ENCODE results near the gene PFKP. TPM values are rescaled to one million over a fixed set of nuclear protein-coding genes. Genes with fewer than 3 reads are reported as not detected.
A peak's percentile ranks its signal among the peaks of the same experiment; 100 is the strongest.

The PFKP gene
- total RNA-seq, 3 donors from 2014 or later = 76.1 to 117 (median 100) TPM

DNA sequence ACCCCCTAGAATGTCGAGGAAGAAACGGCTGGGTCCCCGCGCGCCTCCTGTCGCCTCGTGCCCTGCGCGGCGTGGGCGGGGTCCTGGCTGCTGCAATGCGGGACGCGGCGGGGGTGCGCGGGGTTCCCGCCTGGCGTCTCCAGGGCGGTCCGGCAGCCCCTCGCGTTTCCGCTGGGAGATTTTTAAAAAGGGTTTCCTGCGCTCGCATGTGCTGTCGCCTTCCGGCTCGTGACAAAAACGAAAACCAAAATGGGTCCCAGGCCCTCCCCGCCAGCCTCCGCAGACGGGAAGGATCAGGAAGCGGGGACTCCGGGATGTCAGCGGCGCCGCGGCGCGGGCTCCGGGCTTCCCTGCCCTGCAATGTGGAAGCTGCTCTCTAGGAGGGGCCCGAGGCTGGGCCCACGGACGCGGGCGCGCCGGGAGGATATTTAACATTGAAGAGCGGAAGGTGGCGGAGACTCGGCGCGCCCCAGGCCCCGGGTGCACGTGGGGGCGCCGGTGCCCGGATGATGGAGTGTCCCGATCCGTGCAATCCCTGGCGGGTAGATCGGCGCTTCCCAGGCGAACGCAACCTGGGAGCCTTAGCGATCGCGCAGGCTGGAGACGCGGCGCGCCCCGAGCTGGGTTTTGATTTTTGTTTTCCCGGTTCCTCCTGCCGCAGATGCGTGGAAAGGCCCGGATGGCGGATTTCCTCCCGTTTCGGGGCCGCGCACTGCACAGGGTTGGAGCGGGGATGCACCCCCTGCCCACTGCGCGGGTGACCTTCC, 1.0 kb downstream of the PFKP start:
- Histone ChIP-seq H3K9me3 (no peaks in the 10 kb centered on the region), H3K4me1 (ENCODE audit: low read depth) (no peaks in the 10 kb centered on the region), H3K36me3 (ENCODE audit: low read depth) (no peaks in the 10 kb centered on the region), H3K4me3 (peak overlapping the region; percentile 41)
- DNase-seq (peak; percentile 63 to 81 (median 80)), ATAC-seq (peak; percentile 58)
- TF ChIP-seq, protein P1, sequence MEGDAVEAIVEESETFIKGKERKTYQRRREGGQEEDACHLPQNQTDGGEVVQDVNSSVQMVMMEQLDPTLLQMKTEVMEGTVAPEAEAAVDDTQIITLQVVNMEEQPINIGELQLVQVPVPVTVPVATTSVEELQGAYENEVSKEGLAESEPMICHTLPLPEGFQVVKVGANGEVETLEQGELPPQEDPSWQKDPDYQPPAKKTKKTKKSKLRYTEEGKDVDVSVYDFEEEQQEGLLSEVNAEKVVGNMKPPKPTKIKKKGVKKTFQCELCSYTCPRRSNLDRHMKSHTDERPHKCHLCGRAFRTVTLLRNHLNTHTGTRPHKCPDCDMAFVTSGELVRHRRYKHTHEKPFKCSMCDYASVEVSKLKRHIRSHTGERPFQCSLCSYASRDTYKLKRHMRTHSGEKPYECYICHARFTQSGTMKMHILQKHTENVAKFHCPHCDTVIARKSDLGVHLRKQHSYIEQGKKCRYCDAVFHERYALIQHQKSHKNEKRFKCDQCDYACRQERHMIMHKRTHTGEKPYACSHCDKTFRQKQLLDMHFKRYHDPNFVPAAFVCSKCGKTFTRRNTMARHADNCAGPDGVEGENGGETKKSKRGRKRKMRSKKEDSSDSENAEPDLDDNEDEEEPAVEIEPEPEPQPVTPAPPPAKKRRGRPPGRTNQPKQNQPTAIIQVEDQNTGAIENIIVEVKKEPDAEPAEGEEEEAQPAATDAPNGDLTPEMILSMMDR (IDR thresholded peaks at IDR 0.05) = no peak
- intact Hi-C loops (cut with DNase I, micrococcal nuclease) = no loop called here

DNA sequence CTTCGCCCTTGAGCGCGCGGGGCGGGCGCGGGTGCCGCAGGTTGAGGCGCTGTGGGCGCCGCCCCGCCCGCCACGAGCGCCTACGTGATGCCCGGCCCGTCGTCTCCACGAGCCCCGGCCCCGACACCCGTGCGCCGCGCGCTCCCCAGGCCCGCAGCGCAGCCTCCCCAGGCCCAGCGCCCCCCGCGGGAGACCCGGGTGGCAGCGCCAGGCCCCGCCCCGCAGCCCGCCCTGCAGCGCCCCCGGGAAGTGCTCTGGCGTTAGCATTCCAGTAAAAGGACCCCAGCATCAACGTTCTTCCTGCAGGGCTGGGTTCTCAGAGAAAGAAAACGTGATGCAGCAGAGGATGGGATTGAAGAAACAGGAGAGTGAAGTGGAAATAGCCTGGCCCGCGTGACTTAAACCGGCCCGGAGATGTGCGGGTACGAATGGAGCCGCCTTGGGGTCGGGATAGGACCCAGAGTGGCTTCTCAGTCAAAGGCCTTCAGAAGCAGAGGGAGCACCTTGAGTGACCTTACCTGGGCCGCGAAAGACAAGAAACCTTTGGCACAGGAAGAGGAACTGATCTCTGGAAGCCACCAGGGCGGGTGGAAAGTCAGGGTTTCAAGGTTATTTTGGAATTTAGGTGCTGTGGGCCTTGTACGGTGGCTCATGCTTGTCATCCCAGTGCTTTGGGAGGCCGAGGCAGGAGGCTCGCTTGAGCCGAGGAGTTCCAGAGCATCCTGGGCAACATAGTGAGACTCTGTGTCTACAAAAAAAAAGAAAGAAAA, 1.8 kb downstream of the PFKP start:
- ATAC-seq (peak; percentile 53), DNase-seq (peak in 1 of 3 donors; percentile 69)
- TF ChIP-seq, protein P1 (IDR thresholded peaks at IDR 0.05) = no peak
- Histone ChIP-seq H3K4me1 (ENCODE audit: low read depth) (no peaks in the 10 kb centered on the region), H3K36me3 (ENCODE audit: low read depth) (no peaks in the 10 kb centered on the region), H3K4me3 (peak overlapping the region; percentile 41), H3K9me3 (no peaks in the 10 kb centered on the region)
- intact Hi-C loops (cut with DNase I, micrococcal nuclease) = no loop called here

GRCh38 chr10:3069876-3070275, 2.5 kb downstream of the PFKP start:
- TF ChIP-seq, protein P1 (IDR thresholded peaks at IDR 0.05) = no peak
- no peak overlapping the region for H3K4me3 ChIP-seq
- H3K9me3 ChIP-seq = no peaks in the 10 kb centered on the region
- no peaks in the 10 kb centered on the region for H3K36me3 ChIP-seq (ENCODE audit: low read depth)
- ATAC-seq (no peak), DNase-seq (no peak)
- intact Hi-C loops (cut with DNase I, micrococcal nuclease) = no loop called here
- H3K4me1 ChIP-seq (ENCODE audit: low read depth) = no peaks in the 10 kb centered on the region

DNA sequence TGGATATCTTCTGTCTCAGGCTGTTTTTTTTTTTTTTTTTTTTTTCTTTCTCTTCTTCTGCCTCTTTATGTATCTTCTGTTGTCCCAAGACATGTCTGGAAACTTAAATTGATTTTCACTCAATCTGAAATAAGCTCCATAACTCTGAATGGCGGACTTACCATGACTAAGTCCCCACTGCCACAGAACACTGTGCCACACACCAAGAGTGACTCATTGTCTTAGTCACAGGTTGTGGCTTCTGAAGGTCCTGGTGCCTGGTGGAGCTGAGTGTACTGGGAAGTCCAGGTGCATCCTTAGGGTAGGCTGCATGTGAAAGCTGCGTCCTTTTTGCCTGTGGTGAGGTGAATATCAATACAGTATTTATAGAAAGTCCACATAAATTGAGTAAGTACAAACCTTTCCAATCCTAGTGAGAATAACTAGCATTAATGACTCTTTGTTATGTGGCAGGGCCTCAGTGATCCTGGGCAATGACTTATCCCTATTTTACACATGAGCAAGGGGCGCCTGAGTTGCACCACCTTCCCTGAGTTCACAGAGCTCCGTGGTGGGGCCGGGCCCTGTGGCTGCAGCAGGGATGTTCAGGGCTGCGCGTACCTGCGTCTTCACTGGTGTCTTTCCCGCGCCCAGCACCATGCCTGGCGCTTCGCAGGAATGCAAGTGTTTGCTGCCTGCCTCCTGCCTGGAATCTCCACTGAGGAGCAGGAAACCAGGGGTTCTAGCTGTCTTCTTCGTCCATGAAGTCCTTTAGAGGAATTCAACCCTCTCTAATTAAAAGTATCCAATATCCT, 4.3 kb downstream of the PFKP start:
- ATAC-seq (peak; percentile 31), DNase-seq (no peak)
- intact Hi-C loops (cut with DNase I, micrococcal nuclease) = no loop called here
- TF ChIP-seq, protein P1 (IDR thresholded peaks at IDR 0.05) = no peak
- Histone ChIP-seq H3K4me3 (no peak overlapping the region), H3K36me3 (ENCODE audit: low read depth) (no peaks in the 10 kb centered on the region), H3K9me3 (no peaks in the 10 kb centered on the region), H3K4me1 (ENCODE audit: low read depth) (no peaks in the 10 kb centered on the region)

DNA sequence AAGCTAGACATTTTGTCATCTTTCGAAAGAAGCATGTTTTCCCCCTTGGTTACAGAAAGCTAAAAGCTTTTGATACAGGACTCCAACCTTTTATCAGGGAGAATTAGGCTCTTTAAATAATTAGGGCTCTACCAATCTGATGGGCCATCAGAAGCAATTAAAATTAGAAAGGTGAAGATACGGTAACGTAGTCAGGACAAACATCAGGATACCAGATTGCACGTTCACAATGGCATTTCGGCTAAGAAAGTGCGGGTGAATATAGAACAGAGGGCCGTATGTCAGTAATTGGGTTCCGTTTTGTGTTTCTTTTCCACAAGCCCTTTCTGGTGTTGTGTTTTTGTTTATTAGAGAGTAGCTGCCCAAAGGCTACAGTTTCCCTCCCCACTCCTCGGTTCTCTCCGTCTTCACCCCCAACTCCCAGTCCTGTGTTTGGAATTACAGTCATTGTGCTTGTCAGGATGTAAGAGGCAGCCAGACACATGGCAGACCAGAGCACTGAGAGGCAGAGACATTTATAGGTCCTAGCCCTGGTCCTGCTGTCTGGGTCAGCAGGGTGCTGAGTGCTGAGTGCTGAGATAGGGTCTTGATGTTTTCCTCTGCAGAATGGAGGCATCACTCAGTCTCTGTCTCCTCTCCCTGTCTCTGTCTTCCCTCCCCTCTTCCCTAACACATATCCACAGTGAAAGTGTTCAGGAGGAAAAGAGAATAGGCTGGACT, 5.5 kb downstream of the PFKP start:
- DNase-seq = no peak
- H3K4me1 ChIP-seq (ENCODE audit: low read depth) = peaks cover under 1% of the 10 kb centered on the region
- TF ChIP-seq, protein P1 (IDR thresholded peaks at IDR 0.05) = no peak
- no peak overlapping the region for H3K4me3 ChIP-seq
- no peaks in the 10 kb centered on the region for H3K9me3 ChIP-seq
- ATAC-seq = no peak
- intact Hi-C loops (cut with DNase I, micrococcal nuclease) = no loop called here
- H3K36me3 ChIP-seq (ENCODE audit: low read depth) = no peaks in the 10 kb centered on the region
